Type B pancreatic cell (in vitro differentiated cells): ENCODE measurements around the gene NLRP11. TPM values are rescaled to one million over a fixed set of nuclear protein-coding genes. Genes with fewer than 3 reads are reported as not detected.
"Not testable (repeated sequence)": the region's sequence is repeated elsewhere in the genome, so short reads cannot be mapped to it uniquely, and the experiment has no call there.

Experiments
- DNase-seq: peaks from one replicate; pipeline ENCODE4 v3.0.0; 2021; ENCODE audit warnings: mixed read lengths; ENCODE audit not compliant: unreplicated experiment; ENCODE audit errors: extremely low spot score
- H3K27ac Mint-ChIP-seq: 2 replicates; pipeline ENCODE4 v1.8.0; 2021; ENCODE audit warnings: mild to moderate bottlenecking, mixed read lengths
- H3K27me3 Mint-ChIP-seq: 2 replicates; pipeline ENCODE4 v1.8.0; 2021; ENCODE audit warnings: mixed read lengths
- H3K36me3 Mint-ChIP-seq: 2 replicates; pipeline ENCODE4 v1.8.0; 2021; ENCODE audit warnings: mixed read lengths
- H3K4me1 Mint-ChIP-seq: one replicate; pipeline ENCODE4 v1.8.0; 2021; ENCODE audit warnings: mixed read lengths; ENCODE audit not compliant: unreplicated experiment
- H3K4me3 Mint-ChIP-seq: 2 replicates; pipeline ENCODE4 v1.8.0; 2021; ENCODE audit warnings: mild to moderate bottlenecking, mixed read lengths
- H3K9me3 Mint-ChIP-seq: 2 replicates; pipeline ENCODE4 v1.8.0; 2021; ENCODE audit warnings: mixed read lengths
- total RNA-seq: library from RNA; stranded (reverse); gene quantifications from 2 replicates; pipeline ENCODE4 v1.2.1, GENCODE V29; 2021; ENCODE audit warnings: low replicate concordance
- TF ChIP-seq, protein P1 (sequence below): fragments of 200-600 bp; sonication (generic); conservative IDR thresholded peaks from 2 replicates; pipeline ENCODE4 v1.5.0; 2021; ENCODE audit warnings: antibody characterized with exemption, mild to moderate bottlenecking

The NLRP11 gene
- total RNA-seq, 1 donor from 2014 or later, result not detected

DNA sequence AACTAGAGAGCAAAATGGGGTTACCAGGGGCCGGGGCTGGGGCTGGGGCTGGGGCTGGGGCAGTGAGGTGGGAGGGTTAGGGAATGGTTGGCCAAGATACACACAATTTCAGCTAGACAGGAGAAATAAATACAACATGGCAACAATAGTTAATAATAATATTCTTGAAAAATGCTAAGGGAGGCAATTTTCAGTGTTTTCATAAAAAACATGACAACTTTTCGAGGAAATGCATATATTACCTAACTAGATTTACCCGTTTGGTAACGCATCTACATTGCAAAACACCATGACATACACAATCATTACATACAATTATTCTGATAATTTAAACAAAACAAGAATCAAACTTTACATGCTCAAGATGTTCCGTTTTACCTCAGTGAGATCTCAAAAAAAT is 50.7 kb downstream of the NLRP11 start:
- H3K27me3 Mint-ChIP-seq, result no peaks in the 10 kb centered on the region
- no peaks in the 10 kb centered on the region for H3K9me3 Mint-ChIP-seq
- TF ChIP-seq, protein P1, sequence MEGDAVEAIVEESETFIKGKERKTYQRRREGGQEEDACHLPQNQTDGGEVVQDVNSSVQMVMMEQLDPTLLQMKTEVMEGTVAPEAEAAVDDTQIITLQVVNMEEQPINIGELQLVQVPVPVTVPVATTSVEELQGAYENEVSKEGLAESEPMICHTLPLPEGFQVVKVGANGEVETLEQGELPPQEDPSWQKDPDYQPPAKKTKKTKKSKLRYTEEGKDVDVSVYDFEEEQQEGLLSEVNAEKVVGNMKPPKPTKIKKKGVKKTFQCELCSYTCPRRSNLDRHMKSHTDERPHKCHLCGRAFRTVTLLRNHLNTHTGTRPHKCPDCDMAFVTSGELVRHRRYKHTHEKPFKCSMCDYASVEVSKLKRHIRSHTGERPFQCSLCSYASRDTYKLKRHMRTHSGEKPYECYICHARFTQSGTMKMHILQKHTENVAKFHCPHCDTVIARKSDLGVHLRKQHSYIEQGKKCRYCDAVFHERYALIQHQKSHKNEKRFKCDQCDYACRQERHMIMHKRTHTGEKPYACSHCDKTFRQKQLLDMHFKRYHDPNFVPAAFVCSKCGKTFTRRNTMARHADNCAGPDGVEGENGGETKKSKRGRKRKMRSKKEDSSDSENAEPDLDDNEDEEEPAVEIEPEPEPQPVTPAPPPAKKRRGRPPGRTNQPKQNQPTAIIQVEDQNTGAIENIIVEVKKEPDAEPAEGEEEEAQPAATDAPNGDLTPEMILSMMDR, result no peak
- H3K4me1 Mint-ChIP-seq, result no peaks in the 10 kb centered on the region
- no peak for DNase-seq
- no peak overlapping the region for H3K4me3 Mint-ChIP-seq
- H3K36me3 Mint-ChIP-seq, result no peaks in the 10 kb centered on the region
- H3K27ac Mint-ChIP-seq, result no peak overlapping the region

DNA sequence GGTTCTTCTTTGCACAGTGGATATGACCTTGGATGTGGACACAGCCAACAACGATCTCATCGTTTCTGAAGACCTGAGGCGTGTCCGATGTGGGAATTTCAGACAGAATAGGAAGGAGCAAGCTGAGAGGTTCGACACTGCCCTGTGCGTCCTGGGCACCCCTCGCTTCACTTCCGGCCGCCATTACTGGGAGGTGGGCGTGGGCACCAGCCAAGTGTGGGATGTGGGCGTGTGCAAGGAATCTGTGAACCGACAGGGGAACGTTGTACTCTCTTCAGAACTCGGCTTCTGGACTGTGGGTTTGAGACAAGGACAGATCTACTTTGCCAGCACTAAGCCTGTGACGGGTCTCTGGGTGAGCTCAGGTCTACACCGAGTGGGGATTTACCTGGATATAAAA is 53.5 kb downstream of the NLRP11 start:
- TF ChIP-seq, protein P1, result no peak
- H3K36me3 Mint-ChIP-seq, result no peaks in the 10 kb centered on the region
- H3K27me3 Mint-ChIP-seq, result no peaks in the 10 kb centered on the region
- no peaks in the 10 kb centered on the region for H3K4me1 Mint-ChIP-seq
- H3K9me3 Mint-ChIP-seq, result peaks cover 4% of the 10 kb centered on the region
- no peak overlapping the region for H3K27ac Mint-ChIP-seq
- H3K4me3 Mint-ChIP-seq, result no peak overlapping the region
- DNase-seq, result no peak

DNA sequence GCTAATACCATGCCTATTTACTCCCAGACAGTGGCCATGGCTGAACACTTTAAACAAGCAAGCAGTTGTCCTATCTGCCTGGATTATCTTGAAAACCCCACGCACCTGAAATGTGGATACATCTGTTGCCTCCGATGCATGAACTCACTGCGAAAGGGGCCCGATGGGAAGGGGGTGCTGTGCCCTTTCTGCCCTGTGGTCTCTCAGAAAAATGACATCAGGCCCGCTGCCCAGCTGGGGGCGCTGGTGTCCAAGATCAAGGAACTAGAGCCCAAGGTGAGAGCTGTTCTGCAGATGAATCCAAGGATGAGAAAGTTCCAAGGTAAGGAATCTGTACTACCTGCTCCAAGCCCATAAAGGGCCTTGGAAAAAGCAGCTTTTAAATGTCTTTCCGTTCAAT is 54.3 kb downstream of the NLRP11 start:
- H3K4me3 Mint-ChIP-seq, result no peak overlapping the region
- H3K27me3 Mint-ChIP-seq, result no peaks in the 10 kb centered on the region
- H3K4me1 Mint-ChIP-seq, result no peaks in the 10 kb centered on the region
- DNase-seq, result no peak
- no peaks in the 10 kb centered on the region for H3K36me3 Mint-ChIP-seq
- H3K27ac Mint-ChIP-seq, result no peak overlapping the region
- TF ChIP-seq, protein P1, result no peak
- H3K9me3 Mint-ChIP-seq, result peaks cover 4% of the 10 kb centered on the region

DNA sequence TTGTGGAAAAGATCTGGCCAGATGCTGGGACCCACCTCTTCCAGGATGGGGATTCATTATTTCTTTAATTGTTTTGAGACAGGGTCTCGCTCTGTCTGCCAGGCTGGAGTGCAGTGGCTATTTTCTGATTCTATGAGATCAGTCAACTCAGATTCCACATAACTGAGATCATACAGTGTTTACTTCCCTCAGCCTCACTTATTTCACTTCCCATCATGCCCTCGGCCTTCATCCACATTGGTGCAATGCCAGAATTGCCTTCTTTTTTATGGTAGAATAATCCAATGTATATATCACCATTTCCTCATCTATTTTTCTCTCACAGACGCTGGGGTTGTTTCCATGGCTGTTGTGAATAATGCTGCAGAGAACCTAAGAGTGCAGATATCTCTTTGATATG is 62.2 kb downstream of the NLRP11 start:
- H3K4me3 Mint-ChIP-seq, H3K27ac Mint-ChIP-seq, H3K36me3 Mint-ChIP-seq, DNase-seq, H3K27me3 Mint-ChIP-seq, H3K9me3 Mint-ChIP-seq, H3K4me1 Mint-ChIP-seq: not testable (repeated sequence)

DNA sequence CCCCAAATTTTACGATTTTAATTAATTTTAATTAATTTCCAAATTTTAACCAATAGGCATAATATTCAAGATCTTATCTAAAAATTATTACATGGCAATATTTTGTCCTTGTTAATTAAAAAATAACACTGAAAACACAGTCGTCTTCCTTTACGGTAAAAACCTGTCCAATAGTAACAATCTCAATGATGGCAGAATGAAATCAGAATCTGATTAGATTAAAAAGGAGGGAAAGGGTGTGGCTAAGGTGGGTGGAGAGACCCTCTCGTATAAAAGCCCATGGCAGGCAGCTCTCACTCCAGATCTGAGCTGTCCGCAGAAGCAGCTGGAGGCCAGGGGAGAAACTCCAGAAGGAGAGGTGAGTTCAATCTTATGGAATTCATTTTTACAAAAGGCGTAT is 63.0 kb downstream of the NLRP11 start, which contains the start of gene RFPL4AL1:
Gene RFPL4AL1, plus strand, starts transcription at position 301 of the 400 bp plus-strand sequence. CDS start 2,687 bp downstream, outside the sequence.
- H3K27ac Mint-ChIP-seq, H3K27me3 Mint-ChIP-seq, H3K4me1 Mint-ChIP-seq, DNase-seq, H3K9me3 Mint-ChIP-seq, H3K4me3 Mint-ChIP-seq, H3K36me3 Mint-ChIP-seq: not testable (repeated sequence)

DNA sequence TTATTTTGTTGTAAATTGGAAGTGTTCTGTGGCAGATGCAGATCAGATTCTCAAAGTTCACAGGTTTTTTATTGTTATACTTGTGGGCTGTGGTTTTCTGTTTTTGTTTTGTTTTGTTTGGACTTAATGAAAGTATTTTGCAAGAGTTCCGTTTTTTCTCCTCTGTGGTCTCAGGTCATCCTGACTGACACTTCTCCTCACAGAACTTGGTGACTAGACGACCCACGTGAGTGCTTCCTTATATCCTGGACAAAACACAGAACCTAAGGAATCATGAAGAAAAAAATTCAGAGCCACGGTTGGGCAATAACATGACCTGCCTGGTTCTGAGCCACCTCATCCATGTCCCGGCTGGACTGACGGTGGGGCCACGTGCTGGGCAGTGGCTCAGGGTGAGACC is 65.3 kb downstream of the NLRP11 start:
- no peak for DNase-seq
- Mint-ChIP-seq H3K27ac (no peak overlapping the region), H3K4me1 (no peaks in the 10 kb centered on the region), H3K36me3 (no peaks in the 10 kb centered on the region), H3K9me3 (peaks cover 2% of the 10 kb centered on the region), H3K4me3 (no peak overlapping the region), H3K27me3 (no peaks in the 10 kb centered on the region)
- TF ChIP-seq, protein P1, result no peak

DNA sequence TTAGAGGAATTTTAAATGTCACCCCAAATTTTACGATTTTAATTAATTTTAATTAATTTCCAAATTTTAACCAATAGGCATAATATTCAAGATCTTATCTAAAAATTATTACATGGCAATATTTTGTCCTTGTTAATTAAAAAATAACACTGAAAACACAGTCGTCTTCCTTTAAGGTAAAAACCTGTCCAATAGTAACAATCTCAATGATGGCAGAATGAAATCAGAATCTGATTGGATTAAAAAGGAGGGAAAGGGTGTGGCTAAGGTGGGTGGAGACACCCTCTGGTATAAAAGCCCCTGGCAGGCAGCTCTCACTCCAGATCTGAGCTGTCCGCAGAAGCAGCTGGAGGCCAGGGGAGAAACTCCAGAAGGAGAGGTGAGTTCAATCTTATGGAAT is 73.0 kb downstream of the NLRP11 start, which contains the start of gene RFPL4A:
Gene RFPL4A, plus strand, starts transcription at position 301 of the 400 bp plus-strand sequence. CDS start 2,704 bp downstream, outside the sequence.
- not testable (repeated sequence) for H3K4me3 Mint-ChIP-seq, H3K4me1 Mint-ChIP-seq, H3K36me3 Mint-ChIP-seq, H3K27me3 Mint-ChIP-seq, DNase-seq, H3K9me3 Mint-ChIP-seq, H3K27ac Mint-ChIP-seq

DNA sequence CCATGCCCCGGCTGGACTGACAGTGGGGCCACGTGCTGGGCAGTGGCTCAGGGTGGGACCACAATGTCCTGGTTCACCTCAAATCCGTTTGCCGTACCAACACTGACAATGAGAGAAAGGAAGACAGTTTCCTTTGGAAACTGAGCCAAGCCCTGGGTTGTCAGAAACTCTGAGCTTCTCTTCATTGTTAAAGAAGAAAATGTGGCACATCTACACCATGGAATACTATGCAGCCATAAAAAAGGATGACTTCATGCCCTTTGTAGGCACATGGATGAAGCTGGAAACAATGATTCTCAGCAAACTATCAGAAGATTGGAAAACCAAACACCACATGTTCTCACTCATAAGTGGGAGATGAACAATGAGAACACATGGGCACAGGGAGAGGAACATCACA is 75.0 kb downstream of the NLRP11 start:
- not testable (repeated sequence) for H3K27me3 Mint-ChIP-seq, H3K4me3 Mint-ChIP-seq, DNase-seq, H3K9me3 Mint-ChIP-seq, H3K27ac Mint-ChIP-seq, H3K36me3 Mint-ChIP-seq, H3K4me1 Mint-ChIP-seq
